K562 (cell line): ENCODE data around the gene ZMIZ1. TPM values are rescaled to one million over a fixed set of nuclear protein-coding genes. Genes with fewer than 3 reads are reported as not detected.
A peak's percentile ranks its signal among the peaks of the same experiment; 100 is the strongest.

ENCODE experiments used
- BHLHE40 ChIP-seq: IDR thresholded peaks from 2 replicates; pipeline ENCODE4 v1.6.1; 2011; ENCODE audit warnings: low read length, improper control_type of control experiment
- CHD4 ChIP-seq: fragments of 200-600 bp; sonication (generic); IDR thresholded peaks from 3 replicates; pipeline ENCODE4 v1.6.1; 2012; ENCODE audit warnings: low read depth, mild to moderate bottlenecking, mixed read lengths, low read length, inconsistent platforms; ENCODE audit not compliant: insufficient read depth, insufficient replicate concordance, poor library complexity, severe bottlenecking
- GABPB2 ChIP-seq: fragments of 250-450 bp; sonication (Bioruptor Pico); conservative IDR thresholded peaks from 2 replicates; pipeline ENCODE4 v1.5.1; 2021; ENCODE audit warnings: mild to moderate bottlenecking
- JUNB ChIP-seq: fragments of 450-650 bp; formaldehyde crosslinking; conservative IDR thresholded peaks from 2 replicates; pipeline ENCODE4 v1.4.0; 2020; ENCODE audit warnings: mild to moderate bottlenecking
- KDM5B ChIP-seq: fragments of 200-600 bp; sonication (generic); IDR thresholded peaks from 2 replicates; pipeline ENCODE4 v1.6.1; 2012; ENCODE audit warnings: low read depth, mild to moderate bottlenecking, moderate library complexity, low read length, control low read depth, inconsistent platforms; ENCODE audit not compliant: insufficient replicate concordance
- MYNN ChIP-seq, 2 experiments: sonication (generic); formaldehyde crosslinking in 1 of 2; IDR thresholded peaks; 2 replicates each; pipeline versions ENCODE4 v1.5.0 to v1.6.1; 2016 to 2020; ENCODE audit warnings: antibody characterized with exemption in 1 of 2, missing genetic modification reagents in 1 of 2
- NR2C2 ChIP-seq, 2 experiments: fragments of 200-800 bp in 1 of 2; sonication (Bioruptor generic) in 1 of 2; sonication (generic) in 1 of 2; formaldehyde crosslinking in 1 of 2; IDR thresholded peaks; 2 replicates each; pipeline versions ENCODE4 v1.6.1 to v1.8.0; 2016 to 2022; ENCODE audit warnings: mild to moderate bottlenecking in 1 of 2, missing compliant biosample characterization in 1 of 2, missing genetic modification characterization in 1 of 2, missing genetic modification reagents in 1 of 2
- POLR2A ChIP-seq: fragments of 450-650 bp; conservative IDR thresholded peaks from 2 replicates; pipeline ENCODE4 v1.6.1; 2016
- POLR2AphosphoS2 ChIP-seq: IDR thresholded peaks from 2 replicates; pipeline ENCODE4 v1.6.1; 2012; ENCODE audit warnings: low read length, improper control_type of control experiment
- SMAD2 ChIP-seq: fragments of 150-350 bp; IDR thresholded peaks from 2 replicates; pipeline ENCODE4 v1.6.1; 2014; ENCODE audit warnings: low read depth, mild to moderate bottlenecking, low read length
- SNRNP70 ChIP-seq: fragments of 200-400 bp; formaldehyde crosslinking; optimal IDR thresholded peaks from 2 replicates; pipeline ENCODE3; 2017; ENCODE audit warnings: low read depth, low read length
- YBX1 ChIP-seq: fragments of 450-650 bp; IDR thresholded peaks from 2 replicates; pipeline ENCODE4 v1.7.1; 2016; ENCODE audit warnings: mild to moderate bottlenecking
- ZNF3 ChIP-seq: fragments of 250-450 bp; sonication (Bioruptor Pico); IDR thresholded peaks from 2 replicates; pipeline ENCODE4 v1.5.0; 2021; ENCODE audit warnings: mild to moderate bottlenecking, moderate library complexity
- ZNF41 ChIP-seq: fragments of 250-450 bp; sonication (Bioruptor Pico); conservative IDR thresholded peaks from 2 replicates; pipeline ENCODE4 v1.4.0; 2020; ENCODE audit warnings: mild to moderate bottlenecking
- ZNF695 ChIP-seq: fragments of 450-650 bp; formaldehyde crosslinking; IDR thresholded peaks from 2 replicates; pipeline ENCODE4 v1.4.0; 2020; ENCODE audit warnings: mild to moderate bottlenecking, moderate library complexity
- ZNF764 ChIP-seq: fragments of 250-450 bp; sonication (Bioruptor Pico); IDR thresholded peaks from 2 replicates; pipeline ENCODE4 v1.4.0; 2020; ENCODE audit warnings: low read depth, mild to moderate bottlenecking, moderate library complexity
- ZNF79 ChIP-seq: fragments of 250-450 bp; sonication (Bioruptor Pico); IDR thresholded peaks from 2 replicates; pipeline ENCODE4 v1.4.0; 2020; ENCODE audit warnings: low read depth, mild to moderate bottlenecking, moderate library complexity
- polyA plus RNA-seq, 8 experiments: library from polyadenylated mRNA; depleted of rRNA in 4 of 8; stranded (reverse) in 5 of 8; unstranded in 3 of 8; fragments of >200 nt; fragmentation: Nextera tagmentation in 2 of 8; fragmentation: Illumina TruSeq in 1 of 8; extraction: Ambion mirVana in 2 of 8; extraction: Trizol in 1 of 8; gene quantifications; 2 replicates each; pipeline versions ENCODE4 v1.2.1 to v1.2.3, GENCODE V29; 2011 to 2014; ENCODE audit warnings: inconsistent platforms in 1 of 8, missing spikeins in 1 of 8
- total RNA-seq, 7 experiments: library from RNA; depleted of rRNA in 6 of 7; stranded (reverse); fragments of >200 nt in 6 of 7; fragmentation: Illumina TruSeq in 2 of 7; extraction: Trizol in 2 of 7; gene quantifications; 2 replicates each; pipeline versions ENCODE4 v1.2.1 to v1.2.3, GENCODE V29; 2011 to 2021; ENCODE audit warnings: low replicate concordance in 1 of 7
- TF ChIP-seq, protein P1 (sequence below), 3 experiments: fragments of 200-800 bp in 1 of 3; fragments of 250-450 bp in 1 of 3; fragments of 450-650 bp in 1 of 3; sonication (Bioruptor Pico) in 1 of 3; sonication (Bioruptor generic) in 1 of 3; formaldehyde crosslinking in 1 of 3; IDR thresholded peaks; 2 replicates each; pipeline versions ENCODE4 v1.6.1 to v1.8.0; 2016 to 2022; ENCODE audit warnings: mild to moderate bottlenecking in 2 of 3, missing genetic modification characterization in 2 of 3, missing compliant biosample characterization in 1 of 3, moderate library complexity in 1 of 3
- TF ChIP-seq, protein P2 (sequence below): sonication (generic); formaldehyde crosslinking; IDR thresholded peaks from 2 replicates; pipeline ENCODE4 v1.8.0; 2023; ENCODE audit warnings: mild to moderate bottlenecking, missing genetic modification reagents
- TF ChIP-seq, protein P3 (sequence below): fragments of 250-450 bp; sonication (Bioruptor Pico); IDR thresholded peaks from 2 replicates; pipeline ENCODE4 v1.5.0; 2020; ENCODE audit warnings: mild to moderate bottlenecking
- TF ChIP-seq, protein P4 (sequence below): fragments of 250-450 bp; sonication (Bioruptor Pico); IDR thresholded peaks from 2 replicates; pipeline ENCODE4 v1.6.1; 2021; ENCODE audit warnings: mild to moderate bottlenecking

ZMIZ1 gene
- total and polyA plus RNA-seq, 9 of the 15 experiments (the other 6 are each of a cell fraction or from before 2014, with no cell fraction given): 1.0 to 37.3 (median 4.3) TPM

DNA sequence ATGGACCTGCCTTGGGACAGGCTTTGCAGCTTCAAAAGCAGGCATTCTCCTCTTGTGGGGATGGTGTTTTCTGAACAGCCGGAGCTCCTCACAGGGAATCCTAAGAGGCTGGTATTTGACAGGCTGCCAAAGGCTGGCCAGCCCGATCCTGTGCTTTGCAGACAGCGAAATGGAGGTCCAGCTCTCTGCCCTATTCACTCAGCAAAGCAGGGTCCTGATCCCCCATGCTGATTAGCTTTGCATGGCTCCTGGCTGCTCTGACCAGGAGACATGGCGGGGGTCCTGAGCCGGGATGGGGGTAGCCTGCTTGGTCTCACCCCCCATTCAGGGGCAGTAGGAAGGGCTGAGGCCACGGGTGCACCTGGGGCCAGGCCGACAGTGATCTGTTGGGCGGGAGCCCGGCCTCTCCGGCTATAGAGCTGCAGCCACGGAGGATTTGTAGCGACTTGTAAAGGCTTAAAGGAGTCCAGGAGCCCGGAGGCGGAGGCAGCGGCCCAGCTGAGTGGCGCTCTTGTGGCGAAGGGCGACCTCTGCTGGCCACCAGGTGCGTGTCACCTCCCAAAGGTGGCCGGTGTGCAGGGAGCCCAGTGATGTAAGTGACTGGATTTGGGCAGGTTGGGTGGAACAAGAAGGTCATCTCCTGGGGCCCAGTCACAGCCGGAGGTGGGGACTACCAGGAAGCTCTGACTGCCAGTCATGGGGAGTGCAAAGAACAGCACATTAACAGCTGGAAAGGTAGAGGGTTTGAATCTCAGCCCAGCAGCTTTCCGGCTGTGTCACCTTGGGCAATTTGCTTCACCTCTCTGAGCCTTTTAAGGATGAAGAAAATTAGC is 126.5 kb downstream of the ZMIZ1 start (continued):
- TF ChIP-seq, protein P1, sequence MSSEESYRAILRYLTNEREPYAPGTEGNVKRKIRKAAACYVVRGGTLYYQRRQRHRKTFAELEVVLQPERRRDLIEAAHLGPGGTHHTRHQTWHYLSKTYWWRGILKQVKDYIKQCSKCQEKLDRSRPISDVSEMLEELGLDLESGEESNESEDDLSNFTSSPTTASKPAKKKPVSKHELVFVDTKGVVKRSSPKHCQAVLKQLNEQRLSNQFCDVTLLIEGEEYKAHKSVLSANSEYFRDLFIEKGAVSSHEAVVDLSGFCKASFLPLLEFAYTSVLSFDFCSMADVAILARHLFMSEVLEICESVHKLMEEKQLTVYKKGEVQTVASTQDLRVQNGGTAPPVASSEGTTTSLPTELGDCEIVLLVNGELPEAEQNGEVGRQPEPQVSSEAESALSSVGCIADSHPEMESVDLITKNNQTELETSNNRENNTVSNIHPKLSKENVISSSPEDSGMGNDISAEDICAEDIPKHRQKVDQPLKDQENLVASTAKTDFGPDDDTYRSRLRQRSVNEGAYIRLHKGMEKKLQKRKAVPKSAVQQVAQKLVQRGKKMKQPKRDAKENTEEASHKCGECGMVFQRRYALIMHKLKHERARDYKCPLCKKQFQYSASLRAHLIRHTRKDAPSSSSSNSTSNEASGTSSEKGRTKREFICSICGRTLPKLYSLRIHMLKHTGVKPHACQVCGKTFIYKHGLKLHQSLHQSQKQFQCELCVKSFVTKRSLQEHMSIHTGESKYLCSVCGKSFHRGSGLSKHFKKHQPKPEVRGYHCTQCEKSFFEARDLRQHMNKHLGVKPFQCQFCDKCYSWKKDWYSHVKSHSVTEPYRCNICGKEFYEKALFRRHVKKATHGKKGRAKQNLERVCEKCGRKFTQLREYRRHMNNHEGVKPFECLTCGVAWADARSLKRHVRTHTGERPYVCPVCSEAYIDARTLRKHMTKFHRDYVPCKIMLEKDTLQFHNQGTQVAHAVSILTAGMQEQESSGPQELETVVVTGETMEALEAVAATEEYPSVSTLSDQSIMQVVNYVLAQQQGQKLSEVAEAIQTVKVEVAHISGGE (CRISPR knock-in tag; IDR thresholded peaks at IDR 0.05): no peak
- TF ChIP-seq POLR2A: no peak
- TF ChIP-seq, protein P2, sequence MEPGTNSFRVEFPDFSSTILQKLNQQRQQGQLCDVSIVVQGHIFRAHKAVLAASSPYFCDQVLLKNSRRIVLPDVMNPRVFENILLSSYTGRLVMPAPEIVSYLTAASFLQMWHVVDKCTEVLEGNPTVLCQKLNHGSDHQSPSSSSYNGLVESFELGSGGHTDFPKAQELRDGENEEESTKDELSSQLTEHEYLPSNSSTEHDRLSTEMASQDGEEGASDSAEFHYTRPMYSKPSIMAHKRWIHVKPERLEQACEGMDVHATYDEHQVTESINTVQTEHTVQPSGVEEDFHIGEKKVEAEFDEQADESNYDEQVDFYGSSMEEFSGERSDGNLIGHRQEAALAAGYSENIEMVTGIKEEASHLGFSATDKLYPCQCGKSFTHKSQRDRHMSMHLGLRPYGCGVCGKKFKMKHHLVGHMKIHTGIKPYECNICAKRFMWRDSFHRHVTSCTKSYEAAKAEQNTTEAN (CRISPR knock-in tag): 0 out of 2 replicates have a peak, but pooled peaks have one; percentile 22
- TF ChIP-seq ZNF695: no peak
- no peak for TF ChIP-seq ZNF79 (CRISPR knock-in tag)
- no peak for TF ChIP-seq ZNF764 (CRISPR knock-in tag)
- TF ChIP-seq GABPB2 (CRISPR knock-in tag): no peak
- TF ChIP-seq, protein P3, sequence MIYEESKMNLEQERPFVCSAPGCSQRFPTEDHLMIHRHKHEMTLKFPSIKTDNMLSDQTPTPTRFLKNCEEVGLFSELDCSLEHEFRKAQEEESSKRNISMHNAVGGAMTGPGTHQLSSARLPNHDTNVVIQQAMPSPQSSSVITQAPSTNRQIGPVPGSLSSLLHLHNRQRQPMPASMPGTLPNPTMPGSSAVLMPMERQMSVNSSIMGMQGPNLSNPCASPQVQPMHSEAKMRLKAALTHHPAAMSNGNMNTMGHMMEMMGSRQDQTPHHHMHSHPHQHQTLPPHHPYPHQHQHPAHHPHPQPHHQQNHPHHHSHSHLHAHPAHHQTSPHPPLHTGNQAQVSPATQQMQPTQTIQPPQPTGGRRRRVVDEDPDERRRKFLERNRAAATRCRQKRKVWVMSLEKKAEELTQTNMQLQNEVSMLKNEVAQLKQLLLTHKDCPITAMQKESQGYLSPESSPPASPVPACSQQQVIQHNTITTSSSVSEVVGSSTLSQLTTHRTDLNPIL (CRISPR knock-in tag): no peak
- TF ChIP-seq SNRNP70: no peak
- peak; percentile 53; the same call in 1 of the 2 replicates for TF ChIP-seq MYNN (IDR thresholded peaks at IDR 0.05)
- no peak for TF ChIP-seq MYNN (CRISPR knock-in tag; IDR thresholded peaks at IDR 0.05)
- no peak for TF ChIP-seq JUNB (CRISPR knock-in tag)
- TF ChIP-seq ZNF3 (CRISPR knock-in tag): no peak
- no peak for TF ChIP-seq POLR2AphosphoS2
- no peak for TF ChIP-seq SMAD2
- peak; percentile 56; the same call in 1 of the 2 replicates for TF ChIP-seq BHLHE40
- no peak for TF ChIP-seq ZNF41 (CRISPR knock-in tag)
- TF ChIP-seq, protein P4, sequence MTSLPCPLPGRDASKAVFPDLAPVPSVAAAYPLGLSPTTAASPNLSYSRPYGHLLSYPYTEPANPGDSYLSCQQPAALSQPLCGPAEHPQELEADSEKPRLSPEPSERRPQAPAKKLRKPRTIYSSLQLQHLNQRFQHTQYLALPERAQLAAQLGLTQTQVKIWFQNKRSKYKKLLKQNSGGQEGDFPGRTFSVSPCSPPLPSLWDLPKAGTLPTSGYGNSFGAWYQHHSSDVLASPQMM: no peak
- no peak for TF ChIP-seq NR2C2 (CRISPR knock-in tag; IDR thresholded peaks at IDR 0.05)
- TF ChIP-seq NR2C2 (tag; IDR thresholded peaks at IDR 0.05): no peak
- no peak for TF ChIP-seq YBX1
- TF ChIP-seq CHD4: peak; percentile 55
- no peak for TF ChIP-seq KDM5B
